MM.1S (cell line): ENCODE results near the gene C10orf90.

ENCODE experiments used
- DNase-seq: peaks from one replicate; pipeline ENCODE4 v3.0.0-alpha.2; 2015
- H2AFZ ChIP-seq: fragments of 300-600 bp; sonication (generic); 2 replicates; pipeline ENCODE4 v1.6.0; 2016; ENCODE audit warnings: antibody characterized with exemption, low read length
- H3F3A ChIP-seq: fragments of 300-600 bp; sonication (generic); 2 replicates; pipeline ENCODE4 v1.6.1; 2016; ENCODE audit warnings: mild to moderate bottlenecking, antibody characterized with exemption, low read length, moderate library complexity, mixed read lengths; ENCODE audit not compliant: insufficient read depth
- H3K27ac ChIP-seq: fragments of 300-600 bp; sonication (generic); 2 replicates; pipeline ENCODE4 v1.5.1; 2016; ENCODE audit warnings: mild to moderate bottlenecking, low read length
- H3K27me3 ChIP-seq: fragments of 300-600 bp; sonication (generic); replicated peaks from 2 replicates; pipeline ENCODE4 v1.6.0; 2016; ENCODE audit warnings: low read length; ENCODE audit not compliant: insufficient read depth
- H3K36me3 ChIP-seq: fragments of 300-600 bp; sonication (generic); replicated peaks from 2 replicates; pipeline ENCODE4 v1.6.1; 2016; ENCODE audit warnings: mild to moderate bottlenecking, low read length, mixed read lengths; ENCODE audit not compliant: insufficient read depth
- H3K4me1 ChIP-seq: fragments of 300-600 bp; sonication (generic); 2 replicates; pipeline ENCODE4 v1.6.1; 2016; ENCODE audit warnings: low read length, mixed read lengths
- H3K4me2 ChIP-seq: fragments of 300-600 bp; sonication (generic); 2 replicates; pipeline ENCODE4 v1.6.0; 2016; ENCODE audit warnings: low read depth, low read length
- H3K4me3 ChIP-seq: fragments of 300-600 bp; sonication (generic); 2 replicates; pipeline ENCODE4 v1.5.1; 2016; ENCODE audit warnings: low read length, mixed read lengths
- H3K79me2 ChIP-seq: fragments of 300-600 bp; sonication (generic); 2 replicates; pipeline ENCODE4 v1.6.1; 2016; ENCODE audit warnings: mixed run types, low read length, mixed read lengths
- H3K9ac ChIP-seq: fragments of 300-600 bp; sonication (generic); 2 replicates; pipeline ENCODE4 v1.6.1; 2016; ENCODE audit warnings: low read length, mixed read lengths
- H3K9me2 ChIP-seq: fragments of 300-600 bp; sonication (generic); replicated peaks from 2 replicates; pipeline ENCODE4 v1.6.1; 2016; ENCODE audit warnings: mild to moderate bottlenecking, low read length, mixed read lengths; ENCODE audit not compliant: insufficient read depth
- H3K9me3 ChIP-seq: fragments of 300-600 bp; sonication (generic); replicated peaks from 2 replicates; pipeline ENCODE4 v1.6.1; 2016; ENCODE audit warnings: mild to moderate bottlenecking, low read length, mixed read lengths; ENCODE audit not compliant: insufficient read depth
- H4K20me1 ChIP-seq: fragments of 300-600 bp; sonication (generic); 2 replicates; pipeline ENCODE4 v1.6.1; 2016; ENCODE audit warnings: mild to moderate bottlenecking, low read length, moderate library complexity, mixed read lengths; ENCODE audit not compliant: insufficient read depth
- CTCF ChIP-seq: fragments of 300-600 bp; sonication (generic); IDR thresholded peaks from 2 replicates; pipeline ENCODE4 v1.5.1; 2016; ENCODE audit warnings: antibody characterized with exemption, low read length, mixed read lengths
- EZH2 ChIP-seq: fragments of 300-600 bp; sonication (generic); optimal IDR thresholded peaks from 2 replicates; pipeline ENCODE3; 2017; ENCODE audit warnings: low read depth, mild to moderate bottlenecking, antibody characterized with exemption, low read length, mixed read lengths
- EZH2phosphoT487 ChIP-seq: fragments of 300-600 bp; sonication (generic); IDR thresholded peaks from 2 replicates; pipeline ENCODE4 v1.6.1; 2018; ENCODE audit warnings: antibody characterized with exemption, low read length

C10orf90 gene

GRCh38 chr10:126671402-126671975 is 996 bp upstream of the C10orf90 start:
- no peak for TF ChIP-seq EZH2
- TF ChIP-seq CTCF, result no peak
- no peak for TF ChIP-seq EZH2phosphoT487
- Histone ChIP-seq H3K4me1 (no peaks in the 10 kb centered on the region), H2AFZ (no peak overlapping the region), H3K9ac (no peak overlapping the region), H3K4me3 (no peak overlapping the region), H3K4me2 (no peak overlapping the region), H3K79me2 (no peaks in the 10 kb centered on the region), H3K27me3 (no peaks in the 10 kb centered on the region), H4K20me1 (no peaks in the 10 kb centered on the region), H3K9me3 (no peaks in the 10 kb centered on the region), H3F3A (no peaks in the 10 kb centered on the region), H3K27ac (no peak overlapping the region), H3K9me2 (no peaks in the 10 kb centered on the region), H3K36me3 (no peaks in the 10 kb centered on the region)
- DNase-seq, result no peak

GRCh38 chr10:126670895-126671261 is 385 bp upstream of the C10orf90 start:
- Histone ChIP-seq H3K27ac (no peak overlapping the region), H3K9me3 (no peaks in the 10 kb centered on the region), H3K4me2 (no peak overlapping the region), H3K79me2 (no peaks in the 10 kb centered on the region), H3K9ac (no peak overlapping the region), H4K20me1 (no peaks in the 10 kb centered on the region), H3F3A (no peaks in the 10 kb centered on the region), H2AFZ (no peak overlapping the region), H3K36me3 (no peaks in the 10 kb centered on the region), H3K9me2 (no peaks in the 10 kb centered on the region), H3K4me1 (no peaks in the 10 kb centered on the region), H3K4me3 (no peak overlapping the region), H3K27me3 (no peaks in the 10 kb centered on the region)
- no peak for DNase-seq
- TF ChIP-seq CTCF, result no peak
- no peak for TF ChIP-seq EZH2phosphoT487
- TF ChIP-seq EZH2, result no peak

GRCh38 chr10:126669168-126669567 is 1.3 kb downstream of the C10orf90 start:
- no peaks in the 10 kb centered on the region for H3K9me2 ChIP-seq

GRCh38 chr10:126668505-126668904 is 2.0 kb downstream of the C10orf90 start:
- Histone ChIP-seq H3F3A (no peaks in the 10 kb centered on the region), H3K4me1 (no peaks in the 10 kb centered on the region), H4K20me1 (no peaks in the 10 kb centered on the region), H3K27ac (no peak overlapping the region), H3K4me3 (no peak overlapping the region), H3K36me3 (no peaks in the 10 kb centered on the region), H3K4me2 (no peak overlapping the region), H3K27me3 (no peaks in the 10 kb centered on the region), H2AFZ (no peak overlapping the region), H3K79me2 (no peaks in the 10 kb centered on the region), H3K9me3 (no peaks in the 10 kb centered on the region), H3K9ac (no peak overlapping the region), H3K9me2 (no peaks in the 10 kb centered on the region)
- no peak for DNase-seq
- TF ChIP-seq EZH2phosphoT487 (no peak), EZH2 (no peak), CTCF (no peak)

More at GRCh38 chr10:126669168-126669567, 1.3 kb downstream of the C10orf90 start:
- H3K9ac ChIP-seq, result no peak overlapping the region
- H3K4me2 ChIP-seq, result no peak overlapping the region
- H4K20me1 ChIP-seq, result no peaks in the 10 kb centered on the region
- H2AFZ ChIP-seq, result no peak overlapping the region
- H3K27me3 ChIP-seq, result no peaks in the 10 kb centered on the region
- H3K9me3 ChIP-seq, result no peaks in the 10 kb centered on the region
- no peak for TF ChIP-seq EZH2phosphoT487
- no peak for DNase-seq
- no peaks in the 10 kb centered on the region for H3K36me3 ChIP-seq
- no peak overlapping the region for H3K27ac ChIP-seq
- no peak overlapping the region for H3K4me3 ChIP-seq
- no peaks in the 10 kb centered on the region for H3K79me2 ChIP-seq
- no peaks in the 10 kb centered on the region for H3K4me1 ChIP-seq
- no peaks in the 10 kb centered on the region for H3F3A ChIP-seq
